Measurements from ENCODE around the gene GPRC5A. TPM values are rescaled to one million over a fixed set of nuclear protein-coding genes. Genes with fewer than 3 reads are reported as not detected.

GPRC5A gene
- total and polyA plus RNA-seq, 2 of the 8 experiments (the other 6 are each of a cell fraction or from before 2014, with no cell fraction given) = 1.0 to 1.4 TPM

- Histone ChIP-seq H3K36me3 (ENCODE audit: control insufficient read depth in 2 of 4, insufficient read depth in 4 of 4, low read length in 3 of 4) (no peaks in the 10 kb centered on the region), H3K9me3 (ENCODE audit: insufficient read depth in 2 of 2, low read depth in 1 of 2, low read length in 1 of 2) (no peaks in the 10 kb centered on the region), H3K27me3 (replicated peaks in 1 of 4; ENCODE audit: control insufficient read depth in 3 of 4, extremely low read depth in 1 of 4, insufficient read depth in 3 of 4, low read length in 3 of 4) (no peaks in the 10 kb centered on the region), H4K8ac (ENCODE audit: extremely low read depth, insufficient read depth, low read length) (no peak overlapping the region), H3K56ac (replicated peaks; ENCODE audit: insufficient read length, low read depth, low read length) (no peak overlapping the region), H3K23me2 (ENCODE audit: low read depth, low read length) (no peaks in the 10 kb centered on the region), H3K4me1 (replicated peaks in 1 of 4; ENCODE audit: control insufficient read depth in 3 of 4, insufficient read depth in 4 of 4, low read length in 3 of 4) (no peaks in the 10 kb centered on the region), H3K27ac (ENCODE audit: low read depth, low read length) (no peak overlapping the region), H2BK12ac (ENCODE audit: low read depth, low read length) (no peak overlapping the region), H2BK15ac (ENCODE audit: low read length) (no peak overlapping the region), H3K14ac (ENCODE audit: insufficient read length) (no peak overlapping the region), H4K5ac (ENCODE audit: insufficient read length, low read depth, low read length) (no peak overlapping the region), H4K91ac (replicated peaks; ENCODE audit: insufficient read length, low read length) (no peak overlapping the region), H3K9ac (replicated peaks in 1 of 4; ENCODE audit: extremely low read depth in 1 of 4, low read depth in 3 of 4, low read length in 3 of 4) (no peak overlapping the region), H2AK5ac (ENCODE audit: low read depth, low read length) (no peak overlapping the region), H3K79me1 (ENCODE audit: low read depth, low read length) (no peaks in the 10 kb centered on the region), H3K4me3 (ENCODE audit: extremely low read depth in 1 of 4, insufficient read depth in 2 of 4, low read depth in 3 of 4, low read length in 4 of 4) (no peak overlapping the region), H3K4ac (replicated peaks; ENCODE audit: insufficient read length, low read depth, low read length) (no peak overlapping the region), H2BK120ac (replicated peaks; ENCODE audit: low read depth, low read length) (no peak overlapping the region), H2BK20ac (ENCODE audit: low read length) (no peak overlapping the region), H3K79me2 (ENCODE audit: control insufficient read depth in 1 of 2, insufficient read depth in 2 of 2, low read length in 2 of 2) (no peaks in the 10 kb centered on the region), H3K4me2 (ENCODE audit: insufficient read depth in 1 of 2, low read depth in 2 of 2, low read length in 2 of 2) (no peak overlapping the region), H4K20me1 (replicated peaks in 1 of 2; ENCODE audit: control insufficient read depth in 1 of 2, insufficient read depth in 2 of 2, low read length in 2 of 2) (no peaks in the 10 kb centered on the region), H3K23ac (ENCODE audit: insufficient read length) (no peak overlapping the region), H2AFZ (ENCODE audit: low read length) (no peak overlapping the region), H3K18ac (ENCODE audit: extremely low read depth, low read length) (no peak overlapping the region), H2BK5ac (ENCODE audit: low read depth, low read length) (no peak overlapping the region)
- ChIA-PET CTCF (ENCODE audit: partially characterized antibody) (interaction anchor here (0.6 to 2.1 kb wide), 15 partner anchors 11 to 521 kb away, joined by 3 to 9 read pairs (median 4); no protein-coding TSS in a partner anchor), POLR2A (ENCODE audit: partially characterized antibody) (interaction anchor here (0.9 kb wide), 1 partner anchor 10 kb away, joined by 3 read pairs; the partner anchor contains the start of gene GPRC5D)
- FAIRE-seq (no peak), DNase-seq (ENCODE audit: low read depth in 1 of 2, low spot score in 2 of 2) (no peak)
- 95% methylated on average over 10 of the region's 10 CpGs; no CpG with 5 or more reads in 1 of the 2 experiments for WGBS, 2 experiments (ENCODE audit: extremely low coverage in 1 of 2, insufficient coverage in 1 of 2, insufficient read length in 1 of 2, insufficient replicate concordance in 2 of 2, low coverage in 1 of 2, low lambda C conversion rate in 2 of 2, missing lambda C conversion rate in 1 of 2)
- TF ChIP-seq ATF3 (IDR thresholded peaks at IDR 0.05; ENCODE audit: insufficient read depth, low read depth, low read length) (no peak), USF2 (IDR thresholded peaks at IDR 0.05; ENCODE audit: low read length) (no peak), SP1 (IDR thresholded peaks at IDR 0.05; ENCODE audit: low read depth, low read length) (no peak), SRF (IDR thresholded peaks at IDR 0.05; ENCODE audit: low read depth, low read length) (no peak), E2F6 (IDR thresholded peaks at IDR 0.05) (no peak), JUN (IDR thresholded peaks at IDR 0.05; ENCODE audit: low read depth, low read length) (no peak), BRCA1 (IDR thresholded peaks at IDR 0.05; ENCODE audit: low read depth, low read length) (no peak), HDAC2 (IDR thresholded peaks at IDR 0.05; ENCODE audit: borderline replicate concordance in 1 of 2, low read depth in 2 of 2, low read length in 2 of 2) (no peak), TAF7 (optimal IDR thresholded peaks at IDR 0.05; ENCODE audit: borderline replicate concordance, low read depth, low read length) (no peak)
Observed at GRCh38 chr12:12941450-12942350, 50.3 kb downstream of the GPRC5A start.
